HCT116 (cell line): Measurements from ENCODE around the gene SBK2.

ENCODE experiments used
- CTCF ChIP-seq, 3 experiments: fragments of 200-600 bp in 1 of 3; sonication (generic) in 1 of 3; IDR thresholded peaks in 2 of 3; conservative IDR thresholded peaks in 1 of 3; 2 replicates each; pipeline ENCODE4 v1.5.1; 2012 to 2017; ENCODE audit warnings: low read depth in 2 of 3, low read length in 2 of 3, antibody characterized with exemption in 1 of 3, borderline replicate concordance in 1 of 3, control low read depth in 1 of 3, mild to moderate bottlenecking in 1 of 3, mixed read lengths in 1 of 3, mixed run types in 1 of 3, moderate library complexity in 1 of 3; ENCODE audit not compliant: insufficient read depth in 1 of 3
- RAD21 ChIP-seq: IDR thresholded peaks from 2 replicates; pipeline ENCODE4 v1.6.1; 2012; ENCODE audit warnings: low read depth, mild to moderate bottlenecking
- ZBTB33 ChIP-seq: IDR thresholded peaks from 2 replicates; pipeline ENCODE4 v1.6.1; 2011; ENCODE audit warnings: mild to moderate bottlenecking, low read length, moderate library complexity; ENCODE audit not compliant: insufficient replicate concordance; ENCODE audit errors: extremely low read depth

- no peak for TF ChIP-seq ZBTB33
- no peak for TF ChIP-seq RAD21
- TF ChIP-seq CTCF (IDR thresholded peaks at IDR 0.05 in 2 of 3, conservative IDR thresholded peaks at IDR 0.05 in 1 of 3; ENCODE audit: borderline replicate concordance in 1 of 3, insufficient read depth in 1 of 3, low read depth in 2 of 3, low read length in 2 of 3) = no peak
These were observed 5.4 kb upstream of the SBK2 start for GRCh38 chr19:55542292-55542855.
